Pons (tissue), 1 donor: ENCODE measurements around the gene STEAP1.

ENCODE experiments used
- DNase-seq: peaks from one replicate; pipeline ENCODE4 v3.0.0-alpha.2; 2016; ENCODE audit warnings: low spot score

Gene STEAP1

DNA sequence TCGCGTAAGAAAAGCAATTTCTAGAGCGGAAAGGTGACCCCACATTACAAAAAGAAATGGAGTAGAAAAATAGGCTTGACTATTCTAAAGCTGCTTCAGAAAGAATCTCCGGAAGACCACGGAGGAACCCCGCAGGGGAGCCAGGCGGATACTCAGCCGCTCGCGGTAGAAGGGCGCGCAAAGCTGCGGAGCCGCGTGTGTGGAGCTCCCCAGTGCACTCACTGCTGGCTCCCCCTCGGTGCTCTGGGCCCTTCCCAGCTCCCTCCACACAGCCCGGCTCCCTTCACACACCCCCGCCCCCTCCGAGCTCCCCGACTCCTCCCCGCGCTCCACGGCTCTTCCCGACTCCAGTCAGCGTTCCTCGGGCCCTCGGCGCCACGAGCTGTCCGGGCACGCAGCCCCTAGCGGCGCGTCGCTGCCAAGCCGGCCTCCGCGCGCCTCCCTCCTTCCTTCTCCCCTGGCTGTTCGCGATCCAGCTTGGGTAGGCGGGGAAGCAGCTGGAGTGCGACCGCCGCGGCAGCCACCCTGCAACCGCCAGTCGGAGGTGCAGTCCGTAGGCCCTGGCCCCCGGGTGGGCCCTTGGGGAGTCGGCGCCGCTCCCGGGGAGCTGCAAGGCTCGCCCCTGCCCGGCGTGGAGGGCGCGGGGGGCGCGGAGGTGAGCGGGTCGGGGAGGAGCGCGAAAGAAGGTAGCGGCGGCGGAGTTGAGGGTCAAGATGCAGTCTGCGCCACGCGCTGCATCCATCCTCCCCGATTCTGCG is 57.3 kb downstream of the STEAP1 start, which contains the start of gene STEAP2:
Gene STEAP2, plus strand, starts transcription at position 350 of the 758 bp plus-strand sequence. CDS start 13,343 bp downstream, outside the sequence.
- peak; percentile 36 for DNase-seq

DNA sequence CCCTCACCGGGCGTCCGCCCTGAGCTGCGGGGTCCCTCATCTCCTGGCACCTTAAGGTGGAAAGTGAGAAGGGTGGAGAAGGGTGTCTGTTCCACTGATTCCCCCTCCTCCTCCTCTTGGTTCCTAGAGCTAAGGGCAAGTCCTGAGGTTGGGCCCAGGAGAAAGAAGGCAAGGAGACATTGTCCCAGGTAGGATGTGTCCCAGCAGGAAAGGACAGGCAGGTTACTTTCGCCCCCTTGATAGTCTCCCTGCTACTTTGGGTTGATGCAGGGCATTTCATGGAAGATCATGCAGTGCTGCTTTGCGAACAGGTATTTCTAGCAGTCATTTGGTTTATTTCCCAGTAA is 57.9 kb downstream of the STEAP1 start:
- DNase-seq: no peak

- DNase-seq: no peak
Observed at GRCh38 chr7:90213521-90213920, 59.3 kb downstream of the STEAP1 start.
